B cell (primary cell): ENCODE data around the gene POLR1B. TPM values are rescaled to one million over a fixed set of nuclear protein-coding genes. Genes with fewer than 3 reads are reported as not detected.

Experiments used
- ATAC-seq: fragments of 200-7000 bp; cut with Tn5 transposase; one replicate; pipeline ENCODE4 v1.10.0; 2021; ENCODE audit warnings: low read depth, mild to moderate bottlenecking, moderate number of reproducible peaks, moderate library complexity
- CTCF ChIA-PET: fragments of 350-600 bp; sonication (Branson Sonifier 250); formaldehyde crosslinking; loops from one replicate; lab custom pipeline; 2021; ENCODE audit warnings: antibody characterized with exemption, inconsistent platforms; lab: Charles Lee
- POLR2A ChIA-PET: fragments of 350-600 bp; sonication (Branson Sonifier 250); formaldehyde crosslinking; loops from one replicate; lab custom pipeline; 2021; ENCODE audit warnings: antibody characterized with exemption; lab: Charles Lee
- DNase-seq: peaks from one replicate; pipeline ENCODE4 v3.0.0; 2013
- H2AFZ ChIP-seq: 2 replicates; pipeline ENCODE4 v1.6.1; 2012; ENCODE audit warnings: mild to moderate bottlenecking, low read depth, low read length; ENCODE audit not compliant: insufficient read depth, poor library complexity, severe bottlenecking
- H3K27ac ChIP-seq, 2 donors: 1 replicate in 1 of 2; 2 replicates in 1 of 2; pipeline ENCODE4 v1.5.1; 2012 to 2013; ENCODE audit warnings: low read length in 2 of 2, mild to moderate bottlenecking in 2 of 2, moderate library complexity in 1 of 2
- H3K27me3 ChIP-seq, 4 experiments: fragments of 200-600 bp in 1 of 4; sonication (generic) in 1 of 4; replicated peaks in 1 of 4; 1 replicate in 2 of 4; 2 replicates in 2 of 4; pipeline versions ENCODE4 v1.6.1 to v1.7.0; 2013 to 2016; ENCODE audit warnings: low read length in 3 of 4, mild to moderate bottlenecking in 2 of 4, mixed read lengths in 1 of 4, moderate library complexity in 1 of 4; ENCODE audit not compliant: insufficient read depth in 4 of 4, control insufficient read depth in 3 of 4; ENCODE audit errors: control extremely low read depth in 1 of 4
- H3K36me3 ChIP-seq, 2 experiments: replicated peaks in 1 of 2; 1 replicate in 1 of 2; 2 replicates in 1 of 2; pipeline versions ENCODE4 v1.6.1 to v1.7.1; 2013; ENCODE audit warnings: low read length in 1 of 2; ENCODE audit not compliant: insufficient read depth in 2 of 2, control insufficient read depth in 1 of 2; ENCODE audit errors: control extremely low read depth in 1 of 2, extremely low read depth in 1 of 2
- H3K4me1 ChIP-seq, 2 donors: fragments of 200-600 bp in 1 of 2; sonication (generic) in 1 of 2; 1 replicate in 1 of 2; 2 replicates in 1 of 2; pipeline versions ENCODE4 v1.5.1 to v1.6.1; 2013 to 2017; ENCODE audit warnings: low read length in 2 of 2; ENCODE audit not compliant: control insufficient read depth in 2 of 2, insufficient read depth in 2 of 2
- H3K4me2 ChIP-seq: replicated peaks from 2 replicates; pipeline ENCODE3; 2012; ENCODE audit warnings: mild to moderate bottlenecking, low read depth, low read length; ENCODE audit not compliant: poor library complexity, severe bottlenecking
- H3K4me3 ChIP-seq, 5 experiments: fragments of 200-600 bp in 1 of 5; sonication (generic) in 1 of 5; 1 replicate in 3 of 5; 2 replicates in 2 of 5; pipeline versions ENCODE4 v1.5.1 to v1.7.0; 2011 to 2016; ENCODE audit warnings: low read length in 4 of 5, mild to moderate bottlenecking in 4 of 5, low read depth in 2 of 5, control low read depth in 1 of 5, moderate library complexity in 1 of 5; ENCODE audit not compliant: insufficient read depth in 1 of 5; ENCODE audit errors: control extremely low read depth in 1 of 5, extremely low read depth in 1 of 5
- H3K79me2 ChIP-seq: fragments of 200-600 bp; sonication (generic); one replicate; pipeline ENCODE4 v1.6.0; 2016; ENCODE audit warnings: low read length; ENCODE audit not compliant: control insufficient read depth, insufficient read depth
- H3K9ac ChIP-seq: fragments of 200-600 bp; sonication (generic); 2 replicates; pipeline ENCODE4 v1.6.1; 2017; ENCODE audit warnings: mild to moderate bottlenecking, low read length, moderate library complexity
- H3K9me3 ChIP-seq, 3 donors: one replicate each; pipeline versions ENCODE4 v1.6.1 to v1.7.1; 2013; ENCODE audit warnings: low read length in 2 of 3; ENCODE audit not compliant: control insufficient read depth in 2 of 3, insufficient read depth in 1 of 3; ENCODE audit errors: control extremely low read depth in 1 of 3
- H4K20me1 ChIP-seq: 2 replicates; pipeline ENCODE4 v1.6.0; 2012; ENCODE audit warnings: mild to moderate bottlenecking, low read length; ENCODE audit not compliant: insufficient read depth, control insufficient read depth, poor library complexity, severe bottlenecking
- H3K27ac Mint-ChIP-seq: one replicate; pipeline ENCODE4 v1.8.0; 2021; ENCODE audit warnings: mixed read lengths
- H3K27me3 Mint-ChIP-seq: one replicate; pipeline ENCODE4 v1.8.0; 2021; ENCODE audit warnings: mixed read lengths
- H3K4me1 Mint-ChIP-seq: one replicate; pipeline ENCODE4 v1.8.0; 2021; ENCODE audit warnings: mixed read lengths
- H3K4me3 Mint-ChIP-seq: one replicate; pipeline ENCODE4 v1.8.0; 2021; ENCODE audit warnings: mixed read lengths
- H3K9me3 Mint-ChIP-seq: one replicate; pipeline ENCODE4 v1.8.0; 2022; ENCODE audit warnings: mixed read lengths; ENCODE audit not compliant: insufficient read depth
- EZH2 ChIP-seq: IDR thresholded peaks from 2 replicates; pipeline ENCODE4 v1.6.1; 2012; ENCODE audit warnings: borderline replicate concordance, low read depth, mild to moderate bottlenecking, moderate library complexity, low read length; ENCODE audit not compliant: insufficient read depth, poor library complexity, severe bottlenecking
- whole genome bisulfite sequencing: methylation state at CpG from one replicate; pipeline ENCODE4 v1.1.5; 2013; ENCODE audit warnings: missing lambda C conversion rate; ENCODE audit not compliant: insufficient coverage; 5-methylcytosine and 5-hydroxymethylcytosine counted together
- intact Hi-C: fragments of 100-400 bp; cut with micrococcal nuclease; formaldehyde crosslinking; loops from one replicate; pipeline ENCODE4 v1.10.0; 2022
- polyA plus RNA-seq: library from polyadenylated mRNA; depleted of rRNA; stranded (reverse); fragments of >200 nt; gene quantifications from 2 replicates; pipeline ENCODE4 v1.2.3, GENCODE V29; 2012
- total RNA-seq, 2 donors: library from RNA; stranded (reverse); fragments of 120-200 nt in 1 of 2; gene quantifications; 1 replicate in 1 of 2; 2 replicates in 1 of 2; pipeline versions ENCODE4 v1.2.3 to v1.2.4, GENCODE V29; 2013 to 2022
- TF ChIP-seq, protein P1 (sequence below): fragments of 200-600 bp; IDR thresholded peaks from one replicate; pipeline ENCODE4 v1.8.0; 2022; ENCODE audit warnings: antibody characterized with exemption, mild to moderate bottlenecking

POLR1B gene
- total and polyA plus RNA-seq, 2 donors (not counting 1 experiment from before 2014, with no cell fraction given), result 7.0 to 32.5 TPM

DNA sequence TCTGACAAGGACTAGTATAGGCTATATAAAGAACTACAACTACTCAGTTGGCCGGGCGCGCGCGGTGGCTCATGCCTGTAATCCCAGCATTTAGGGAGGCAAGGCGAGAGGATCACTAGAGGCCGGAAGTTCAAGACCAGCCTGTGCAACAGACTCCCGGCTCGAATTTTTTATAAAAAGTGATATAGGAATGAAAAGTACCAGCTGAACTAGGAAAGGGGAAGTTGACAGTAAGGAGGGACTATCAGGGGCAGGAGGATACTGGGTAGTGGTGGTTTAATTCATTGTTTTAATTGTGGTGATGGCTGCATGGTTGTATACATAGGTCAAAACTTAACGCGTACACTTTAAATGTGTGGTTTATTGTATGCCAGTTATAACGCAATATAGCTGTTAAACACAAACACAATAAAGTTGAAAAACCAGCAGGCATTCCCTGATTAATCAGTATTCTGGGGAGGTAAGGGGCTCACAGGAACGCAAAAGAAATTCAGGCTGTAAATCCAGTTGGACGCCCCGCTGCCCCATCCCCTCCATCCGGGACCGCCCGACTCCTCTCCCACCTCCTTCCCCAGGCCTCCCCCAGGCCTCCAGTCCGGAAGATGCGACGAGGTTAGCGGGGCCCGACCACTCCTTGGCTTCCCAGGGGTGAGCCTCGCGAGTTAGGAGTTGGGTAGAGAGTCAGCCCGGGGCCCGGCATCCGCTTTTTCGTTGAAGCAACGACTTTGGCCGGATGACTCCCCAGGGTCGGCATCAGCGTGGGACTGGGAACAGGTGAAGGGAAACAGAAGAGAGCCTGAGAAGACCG, 746 bp upstream of the POLR1B start:
- Histone ChIP-seq H3K4me1 (peaks cover 15 to 18% of the 10 kb centered on the region in 2 donors), H4K20me1 (peaks cover 3% of the 10 kb centered on the region), H3K9ac (peak overlapping the region; percentile 93), H3K4me3 (peak overlapping the region; percentile 65 to 99 (median 94)), H3K27ac (peak overlapping the region; percentile 85 to 94), H2AFZ (peak overlapping the region; percentile 98), H3K36me3 (peaks cover 0 to 2% of the 10 kb centered on the region in 2 experiments), H3K27me3 (no peaks in the 10 kb centered on the region), H3K79me2 (peaks cover 42% of the 10 kb centered on the region), H3K9me3 (no peaks in the 10 kb centered on the region), H3K4me2 (peak overlapping the region; percentile 91)
- DNase-seq (peak; percentile 65), ATAC-seq (peak; percentile 75)
- Mint-ChIP-seq H3K9me3 (no peaks in the 10 kb centered on the region), H3K27me3 (no peaks in the 10 kb centered on the region), H3K27ac (no peak overlapping the region), H3K4me1 (peaks cover 15% of the 10 kb centered on the region), H3K4me3 (no peak overlapping the region)
- intact Hi-C loops, result loop anchor here (1.0 to 5.0 kb wide), 7 partner anchors 43 to 287 kb away; partner anchors contain the start of genes CHCHD5, CKAP2L, SLC20A1 and ZC3H6
- ChIA-PET POLR2A (no interaction called here), CTCF (interaction anchor here (0.6 to 1.1 kb wide), 6 partner anchors 39 to 282 kb away, joined by 3 to 4 read pairs (median 3); partner anchors contain the start of gene CHCHD5)
- TF ChIP-seq EZH2, result no peak
- TF ChIP-seq, protein P1, sequence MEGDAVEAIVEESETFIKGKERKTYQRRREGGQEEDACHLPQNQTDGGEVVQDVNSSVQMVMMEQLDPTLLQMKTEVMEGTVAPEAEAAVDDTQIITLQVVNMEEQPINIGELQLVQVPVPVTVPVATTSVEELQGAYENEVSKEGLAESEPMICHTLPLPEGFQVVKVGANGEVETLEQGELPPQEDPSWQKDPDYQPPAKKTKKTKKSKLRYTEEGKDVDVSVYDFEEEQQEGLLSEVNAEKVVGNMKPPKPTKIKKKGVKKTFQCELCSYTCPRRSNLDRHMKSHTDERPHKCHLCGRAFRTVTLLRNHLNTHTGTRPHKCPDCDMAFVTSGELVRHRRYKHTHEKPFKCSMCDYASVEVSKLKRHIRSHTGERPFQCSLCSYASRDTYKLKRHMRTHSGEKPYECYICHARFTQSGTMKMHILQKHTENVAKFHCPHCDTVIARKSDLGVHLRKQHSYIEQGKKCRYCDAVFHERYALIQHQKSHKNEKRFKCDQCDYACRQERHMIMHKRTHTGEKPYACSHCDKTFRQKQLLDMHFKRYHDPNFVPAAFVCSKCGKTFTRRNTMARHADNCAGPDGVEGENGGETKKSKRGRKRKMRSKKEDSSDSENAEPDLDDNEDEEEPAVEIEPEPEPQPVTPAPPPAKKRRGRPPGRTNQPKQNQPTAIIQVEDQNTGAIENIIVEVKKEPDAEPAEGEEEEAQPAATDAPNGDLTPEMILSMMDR, result no peak
- WGBS, result 0% methylated on average over 26 of the region's 34 CpGs
